ENCODE results near the gene SFXN1.

- TF ChIP-seq, protein P1, sequence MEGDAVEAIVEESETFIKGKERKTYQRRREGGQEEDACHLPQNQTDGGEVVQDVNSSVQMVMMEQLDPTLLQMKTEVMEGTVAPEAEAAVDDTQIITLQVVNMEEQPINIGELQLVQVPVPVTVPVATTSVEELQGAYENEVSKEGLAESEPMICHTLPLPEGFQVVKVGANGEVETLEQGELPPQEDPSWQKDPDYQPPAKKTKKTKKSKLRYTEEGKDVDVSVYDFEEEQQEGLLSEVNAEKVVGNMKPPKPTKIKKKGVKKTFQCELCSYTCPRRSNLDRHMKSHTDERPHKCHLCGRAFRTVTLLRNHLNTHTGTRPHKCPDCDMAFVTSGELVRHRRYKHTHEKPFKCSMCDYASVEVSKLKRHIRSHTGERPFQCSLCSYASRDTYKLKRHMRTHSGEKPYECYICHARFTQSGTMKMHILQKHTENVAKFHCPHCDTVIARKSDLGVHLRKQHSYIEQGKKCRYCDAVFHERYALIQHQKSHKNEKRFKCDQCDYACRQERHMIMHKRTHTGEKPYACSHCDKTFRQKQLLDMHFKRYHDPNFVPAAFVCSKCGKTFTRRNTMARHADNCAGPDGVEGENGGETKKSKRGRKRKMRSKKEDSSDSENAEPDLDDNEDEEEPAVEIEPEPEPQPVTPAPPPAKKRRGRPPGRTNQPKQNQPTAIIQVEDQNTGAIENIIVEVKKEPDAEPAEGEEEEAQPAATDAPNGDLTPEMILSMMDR (IDR thresholded peaks at IDR 0.05; ENCODE audit: insufficient read depth, low read depth, low read length), result no peak
- no peak for TF ChIP-seq EZH2 (IDR thresholded peaks at IDR 0.05; ENCODE audit: insufficient read depth, low read length)
These were observed 66.2 kb downstream of the SFXN1 start for GRCh38 chr5:175544586-175544985.
